ENCODE data around the gene PAX1.

Gene PAX1

GRCh38 chr20:21703717-21704407 is 1.6 kb upstream of the PAX1 start:
- no peak for DNase-seq

- DNase-seq: no peak
Measured at GRCh38 chr20:21704408-21705385, 767 bp upstream of the PAX1 start.

- DNase-seq: no peak
Measured at GRCh38 chr20:21706261-21707195, 1.1 kb downstream of the PAX1 start.

GRCh38 chr20:21707267-21707666 is 1.8 kb downstream of the PAX1 start:
- DNase-seq: no peak

- DNase-seq: no peak
Measured at GRCh38 chr20:21707999-21708737, 2.7 kb downstream of the PAX1 start.

- no peak for DNase-seq
Measured at GRCh38 chr20:21708738-21709534, 3.5 kb downstream of the PAX1 start.

GRCh38 chr20:21709535-21709904 is 4.1 kb downstream of the PAX1 start:
- no peak for DNase-seq

- no peak for DNase-seq
Measured at GRCh38 chr20:21710341-21710740, 4.9 kb downstream of the PAX1 start.

- no peak for DNase-seq
Measured at GRCh38 chr20:21710863-21711431, 5.5 kb downstream of the PAX1 start.

- DNase-seq: no peak
Measured at GRCh38 chr20:21712443-21713059, 7.1 kb downstream of the PAX1 start.

- no peak for DNase-seq
Measured at GRCh38 chr20:21713470-21713869, 8.0 kb downstream of the PAX1 start.

- DNase-seq: no peak
Measured at GRCh38 chr20:21713901-21714296, 8.4 kb downstream of the PAX1 start.

- DNase-seq: no peak
Measured at GRCh38 chr20:21714297-21715192, 9.1 kb downstream of the PAX1 start.

- no peak for DNase-seq
Measured at GRCh38 chr20:21715193-21715881, 9.9 kb downstream of the PAX1 start.

- no peak for DNase-seq
Measured at GRCh38 chr20:21719592-21720214, 14.2 kb downstream of the PAX1 start.

- DNase-seq: no peak
Measured at GRCh38 chr20:21725892-21726291, 20.4 kb downstream of the PAX1 start.

- no peak for DNase-seq
Measured at GRCh38 chr20:21729316-21729715, 23.9 kb downstream of the PAX1 start.

GRCh38 chr20:21739161-21739560 is 33.7 kb downstream of the PAX1 start:
- no peak for DNase-seq
